DMS 273 treated with DMSO at 0.1 percent for 48 hours (cell line): ENCODE data around the gene SYNPO2L.
"Not testable (repeated sequence)": the region's sequence is repeated elsewhere in the genome, so short reads cannot be mapped to it uniquely, and the experiment has no call there.

Source experiments
- DNase-seq: peaks from one replicate; lab custom pipeline; 2025; lab: John Stamatoyannopoulos, UW

SYNPO2L gene

GRCh38 chr10:73648975-73649829 lies 6.6 kb downstream of the SYNPO2L start:
- DNase-seq: no peak

- DNase-seq: no peak
These were observed 7.8 kb downstream of the SYNPO2L start for GRCh38 chr10:73647875-73648651.

- DNase-seq: no peak
These were observed 8.5 kb downstream of the SYNPO2L start for GRCh38 chr10:73647211-73647874.

- DNase-seq: no peak
These were observed 9.2 kb downstream of the SYNPO2L start for GRCh38 chr10:73646598-73647041.

GRCh38 chr10:73645251-73645650 lies 10.6 kb downstream of the SYNPO2L start:
- DNase-seq: no peak

- DNase-seq: no peak
These were observed 11.1 kb downstream of the SYNPO2L start for GRCh38 chr10:73644767-73645166.

- DNase-seq: peak; percentile 26
These were observed 11.7 kb downstream of the SYNPO2L start for GRCh38 chr10:73644015-73644743.

- DNase-seq: no peak
These were observed 12.5 kb downstream of the SYNPO2L start for GRCh38 chr10:73643362-73643761.

- no peak for DNase-seq
These were observed 14.3 kb downstream of the SYNPO2L start, which contains the start of gene MYOZ1 for GRCh38 chr10:73641328-73642060. Gene MYOZ1, minus strand, starts transcription at chr10:73641474. Its CDS starts 1,457 bp downstream, at chr10:73640017.

- DNase-seq: no peak
These were observed 16.5 kb downstream of the SYNPO2L start for GRCh38 chr10:73639286-73639685.

GRCh38 chr10:73635781-73636180 lies 20.0 kb downstream of the SYNPO2L start:
- DNase-seq: no peak

GRCh38 chr10:73634421-73634820 lies 21.4 kb downstream of the SYNPO2L start:
- DNase-seq: no peak

- DNase-seq: no peak
These were observed 26.7 kb downstream of the SYNPO2L start for GRCh38 chr10:73629165-73629564.

GRCh38 chr10:73628405-73628804 lies 27.4 kb downstream of the SYNPO2L start:
- no peak for DNase-seq

GRCh38 chr10:73627300-73627699 lies 28.5 kb downstream of the SYNPO2L start:
- no peak for DNase-seq

- peak; percentile 87 for DNase-seq
These were observed 29.7 kb downstream of the SYNPO2L start for GRCh38 chr10:73625884-73626752.

GRCh38 chr10:73625004-73625883 lies 30.6 kb downstream of the SYNPO2L start:
- no peak for DNase-seq

GRCh38 chr10:73623056-73623455 lies 32.8 kb downstream of the SYNPO2L start:
- DNase-seq: no peak

GRCh38 chr10:73620974-73621373 lies 34.9 kb downstream of the SYNPO2L start:
- not testable (repeated sequence) for DNase-seq
